HL-60 (cell line): ENCODE data around the gene LRRC1.

ENCODE experiments used
- GABPA ChIP-seq: IDR thresholded peaks from 2 replicates; pipeline ENCODE4 v1.6.1; 2012; ENCODE audit warnings: low read depth
- POLR2AphosphoS5 ChIP-seq: IDR thresholded peaks from 2 replicates; pipeline ENCODE4 v1.6.1; 2012; ENCODE audit warnings: low read depth
- REST ChIP-seq: IDR thresholded peaks from 2 replicates; pipeline ENCODE4 v1.6.1; 2012; ENCODE audit warnings: low read depth; ENCODE audit not compliant: insufficient replicate concordance
- SPI1 ChIP-seq: IDR thresholded peaks from 2 replicates; pipeline ENCODE4 v1.6.1; 2012; ENCODE audit warnings: low read depth, mild to moderate bottlenecking, borderline replicate concordance
- TF ChIP-seq, protein P1 (sequence below): IDR thresholded peaks from one replicate; pipeline ENCODE4 v1.5.1; 2011; ENCODE audit warnings: low read length, control low read depth, inconsistent platforms; ENCODE audit not compliant: insufficient read depth

GRCh38 chr6:53939830-53940229 is 145.0 kb downstream of the LRRC1 start:
- TF ChIP-seq, protein P1, sequence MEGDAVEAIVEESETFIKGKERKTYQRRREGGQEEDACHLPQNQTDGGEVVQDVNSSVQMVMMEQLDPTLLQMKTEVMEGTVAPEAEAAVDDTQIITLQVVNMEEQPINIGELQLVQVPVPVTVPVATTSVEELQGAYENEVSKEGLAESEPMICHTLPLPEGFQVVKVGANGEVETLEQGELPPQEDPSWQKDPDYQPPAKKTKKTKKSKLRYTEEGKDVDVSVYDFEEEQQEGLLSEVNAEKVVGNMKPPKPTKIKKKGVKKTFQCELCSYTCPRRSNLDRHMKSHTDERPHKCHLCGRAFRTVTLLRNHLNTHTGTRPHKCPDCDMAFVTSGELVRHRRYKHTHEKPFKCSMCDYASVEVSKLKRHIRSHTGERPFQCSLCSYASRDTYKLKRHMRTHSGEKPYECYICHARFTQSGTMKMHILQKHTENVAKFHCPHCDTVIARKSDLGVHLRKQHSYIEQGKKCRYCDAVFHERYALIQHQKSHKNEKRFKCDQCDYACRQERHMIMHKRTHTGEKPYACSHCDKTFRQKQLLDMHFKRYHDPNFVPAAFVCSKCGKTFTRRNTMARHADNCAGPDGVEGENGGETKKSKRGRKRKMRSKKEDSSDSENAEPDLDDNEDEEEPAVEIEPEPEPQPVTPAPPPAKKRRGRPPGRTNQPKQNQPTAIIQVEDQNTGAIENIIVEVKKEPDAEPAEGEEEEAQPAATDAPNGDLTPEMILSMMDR: no peak
- TF ChIP-seq POLR2AphosphoS5 (no peak), SPI1 (no peak), REST (no peak), GABPA (no peak)
